Right atrium auricular region (tissue), 2 donors: Measurements from ENCODE around the gene LGALS7. TPM values are rescaled to one million over a fixed set of nuclear protein-coding genes. Genes with fewer than 3 reads are reported as not detected.
"Not testable (repeated sequence)": the region's sequence is repeated elsewhere in the genome, so short reads cannot be mapped to it uniquely, and the experiment has no call there.

Experiments
- DNase-seq: peaks from one replicate; pipeline ENCODE4 v3.0.0-alpha.2; 2019; ENCODE audit warnings: low spot score
- H3K27ac ChIP-seq, 2 donors: fragments of 200-600 bp; sonication (generic); 1 replicate in 1 of 2; 2 replicates in 1 of 2; pipeline ENCODE4 v1.5.1; 2016 to 2019
- H3K27me3 ChIP-seq, 2 donors: fragments of 200-600 bp; sonication (generic); one replicate each; pipeline versions ENCODE4 v1.5.1 to v1.6.0; 2017 to 2019
- H3K36me3 ChIP-seq: fragments of 200-600 bp; sonication (generic); one replicate; pipeline ENCODE4 v1.5.1; 2016
- H3K4me1 ChIP-seq, 2 donors: fragments of 200-600 bp; sonication (generic); one replicate each; pipeline versions ENCODE4 v1.5.1 to v1.6.0; 2017 to 2019
- H3K4me3 ChIP-seq, 2 donors: fragments of 200-600 bp; sonication (generic); 1 replicate in 1 of 2; 2 replicates in 1 of 2; pipeline ENCODE4 v1.5.1; 2017 to 2019; ENCODE audit warnings: mild to moderate bottlenecking in 1 of 2, moderate library complexity in 1 of 2
- H3K9me3 ChIP-seq, 2 donors: fragments of 200-600 bp; sonication (generic); one replicate each; pipeline ENCODE4 v1.5.1; 2019
- total RNA-seq, 2 donors: library from RNA; depleted of rRNA; stranded (reverse); fragments of >200 nt; gene quantifications; one replicate each; pipeline ENCODE4 v1.1.0, GENCODE V29; 2016
- TF ChIP-seq, protein P1 (sequence below), 2 donors: fragments of 200-600 bp; sonication (generic); IDR thresholded peaks; one replicate each; pipeline ENCODE4 v1.5.1; 2019; ENCODE audit warnings: antibody characterized with exemption in 2 of 2

Gene LGALS7
- total RNA-seq, 2 donors from 2014 or later: not detected

DNA sequence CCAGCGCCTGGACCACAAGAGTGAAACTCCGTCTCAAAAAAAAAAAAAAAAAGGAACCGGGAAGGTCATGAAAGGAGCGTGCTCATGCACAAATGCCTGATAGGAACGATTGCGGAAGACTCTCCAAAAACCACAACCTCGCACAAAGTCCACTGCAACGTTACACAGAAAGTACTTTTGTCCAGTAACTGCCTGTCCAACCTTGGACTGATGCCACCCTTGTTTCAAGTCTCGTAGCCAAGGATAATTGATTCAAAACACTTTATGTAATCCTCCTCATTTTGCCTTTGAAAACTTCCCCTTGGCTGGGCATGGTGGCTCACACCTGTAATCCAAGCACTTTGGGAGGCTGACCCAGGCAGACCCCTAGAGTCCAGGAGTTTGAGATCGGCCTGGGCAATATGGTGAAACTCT, 13.7 kb downstream of the LGALS7 start:
- H3K36me3 ChIP-seq: no peaks in the 10 kb centered on the region
- TF ChIP-seq, protein P1, sequence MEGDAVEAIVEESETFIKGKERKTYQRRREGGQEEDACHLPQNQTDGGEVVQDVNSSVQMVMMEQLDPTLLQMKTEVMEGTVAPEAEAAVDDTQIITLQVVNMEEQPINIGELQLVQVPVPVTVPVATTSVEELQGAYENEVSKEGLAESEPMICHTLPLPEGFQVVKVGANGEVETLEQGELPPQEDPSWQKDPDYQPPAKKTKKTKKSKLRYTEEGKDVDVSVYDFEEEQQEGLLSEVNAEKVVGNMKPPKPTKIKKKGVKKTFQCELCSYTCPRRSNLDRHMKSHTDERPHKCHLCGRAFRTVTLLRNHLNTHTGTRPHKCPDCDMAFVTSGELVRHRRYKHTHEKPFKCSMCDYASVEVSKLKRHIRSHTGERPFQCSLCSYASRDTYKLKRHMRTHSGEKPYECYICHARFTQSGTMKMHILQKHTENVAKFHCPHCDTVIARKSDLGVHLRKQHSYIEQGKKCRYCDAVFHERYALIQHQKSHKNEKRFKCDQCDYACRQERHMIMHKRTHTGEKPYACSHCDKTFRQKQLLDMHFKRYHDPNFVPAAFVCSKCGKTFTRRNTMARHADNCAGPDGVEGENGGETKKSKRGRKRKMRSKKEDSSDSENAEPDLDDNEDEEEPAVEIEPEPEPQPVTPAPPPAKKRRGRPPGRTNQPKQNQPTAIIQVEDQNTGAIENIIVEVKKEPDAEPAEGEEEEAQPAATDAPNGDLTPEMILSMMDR (IDR thresholded peaks at IDR 0.05): no peak
- no peaks in the 10 kb centered on the region for H3K4me1 ChIP-seq
- no peaks in the 10 kb centered on the region for H3K27me3 ChIP-seq
- H3K4me3 ChIP-seq: no peak overlapping the region
- no peak overlapping the region for H3K27ac ChIP-seq
- no peaks in the 10 kb centered on the region for H3K9me3 ChIP-seq
- DNase-seq: no peak

DNA sequence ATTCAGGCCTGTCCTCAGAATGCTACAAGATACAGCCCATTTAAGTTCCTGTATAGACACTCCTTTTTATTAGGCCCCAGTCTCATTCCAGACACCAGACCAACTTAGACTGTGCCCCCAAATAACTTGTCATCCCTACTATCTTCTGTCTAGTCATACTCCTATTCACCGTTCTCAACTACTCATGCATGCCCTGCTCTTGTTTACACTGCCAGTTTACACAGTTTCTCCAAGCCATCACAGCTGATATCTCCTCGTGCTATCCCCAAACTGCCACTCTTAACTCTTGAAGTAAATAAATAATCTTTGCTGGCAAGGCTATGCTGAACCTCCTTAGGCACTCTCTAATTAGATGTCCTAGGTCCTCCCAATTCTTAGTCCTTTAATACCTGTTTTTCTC, 19.1 kb downstream of the LGALS7 start:
- not testable (repeated sequence) for DNase-seq, H3K4me1 ChIP-seq, H3K27me3 ChIP-seq, H3K4me3 ChIP-seq, H3K36me3 ChIP-seq, H3K9me3 ChIP-seq, H3K27ac ChIP-seq

DNA sequence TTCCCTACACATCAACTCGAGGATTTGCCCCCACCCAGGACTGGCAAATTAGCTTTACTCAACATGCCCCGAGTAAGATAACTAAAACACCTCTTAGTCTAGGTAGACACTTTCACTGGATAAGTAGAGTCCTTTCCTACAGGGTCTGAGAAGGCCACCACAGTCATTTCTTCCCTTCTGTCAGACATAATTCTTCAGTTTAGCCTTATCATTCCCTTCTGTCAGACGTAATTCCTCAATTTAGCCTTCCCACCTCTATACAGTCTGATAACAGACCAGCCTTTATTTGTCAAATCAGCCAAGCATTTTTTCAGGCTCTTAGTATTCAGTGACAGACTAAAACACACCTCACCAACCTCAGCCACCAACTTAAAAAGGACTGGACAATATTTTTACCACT, 19.5 kb downstream of the LGALS7 start:
- not testable (repeated sequence) for H3K4me1 ChIP-seq, H3K27ac ChIP-seq, H3K36me3 ChIP-seq, DNase-seq, H3K4me3 ChIP-seq, H3K27me3 ChIP-seq, H3K9me3 ChIP-seq

DNA sequence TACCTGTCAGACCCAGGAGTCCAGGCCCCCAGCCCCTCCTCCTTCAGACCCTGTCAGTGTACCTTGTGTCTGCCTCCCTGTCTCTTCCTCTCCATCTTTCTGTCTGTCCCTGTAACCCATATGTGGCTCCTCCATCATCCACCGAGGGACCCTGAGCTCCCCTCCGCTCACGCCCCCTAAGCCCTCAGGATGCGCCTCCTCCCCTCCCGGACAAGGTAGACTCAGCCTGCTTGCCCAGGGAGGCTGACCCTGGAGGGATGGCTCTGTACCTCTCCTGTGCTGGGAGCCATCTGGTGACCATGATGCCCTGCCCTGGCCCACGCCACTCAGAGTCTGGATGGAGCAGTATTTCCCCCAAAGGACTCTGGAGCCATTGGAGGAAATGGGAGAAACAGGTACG, 28.0 kb downstream of the LGALS7 start:
- TF ChIP-seq, protein P1 (IDR thresholded peaks at IDR 0.05): no peak
- Histone ChIP-seq H3K36me3 (no peaks in the 10 kb centered on the region), H3K4me1 (no peaks in the 10 kb centered on the region), H3K27ac (no peak overlapping the region), H3K27me3 (no peaks in the 10 kb centered on the region), H3K9me3 (no peaks in the 10 kb centered on the region), H3K4me3 (no peak overlapping the region)
- DNase-seq: no peak

DNA sequence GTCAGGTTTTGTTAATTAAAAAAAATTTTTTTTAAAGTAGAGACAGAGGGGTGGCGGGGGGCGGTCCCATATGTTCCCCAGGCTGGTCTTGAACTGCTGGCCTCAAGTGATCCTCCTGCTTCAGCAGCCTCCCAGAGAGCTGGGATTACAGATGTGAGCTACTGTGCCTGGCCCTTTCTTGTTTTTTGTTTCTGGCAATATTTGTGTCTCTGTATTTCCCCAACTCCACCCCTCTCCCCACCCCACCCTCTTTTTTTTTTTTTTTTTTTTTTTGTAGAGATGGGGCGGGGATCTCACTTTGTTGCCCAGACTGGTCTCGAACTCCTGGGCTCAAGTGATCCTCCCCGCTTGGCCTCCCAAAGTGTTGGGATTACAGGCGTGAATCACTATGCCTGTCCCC, 28.4 kb downstream of the LGALS7 start:
- no peak overlapping the region for H3K27ac ChIP-seq
- no peak overlapping the region for H3K4me3 ChIP-seq
- DNase-seq: no peak
- no peaks in the 10 kb centered on the region for H3K9me3 ChIP-seq
- no peaks in the 10 kb centered on the region for H3K27me3 ChIP-seq
- H3K36me3 ChIP-seq: no peaks in the 10 kb centered on the region
- TF ChIP-seq, protein P1 (IDR thresholded peaks at IDR 0.05): no peak
- no peaks in the 10 kb centered on the region for H3K4me1 ChIP-seq

DNA sequence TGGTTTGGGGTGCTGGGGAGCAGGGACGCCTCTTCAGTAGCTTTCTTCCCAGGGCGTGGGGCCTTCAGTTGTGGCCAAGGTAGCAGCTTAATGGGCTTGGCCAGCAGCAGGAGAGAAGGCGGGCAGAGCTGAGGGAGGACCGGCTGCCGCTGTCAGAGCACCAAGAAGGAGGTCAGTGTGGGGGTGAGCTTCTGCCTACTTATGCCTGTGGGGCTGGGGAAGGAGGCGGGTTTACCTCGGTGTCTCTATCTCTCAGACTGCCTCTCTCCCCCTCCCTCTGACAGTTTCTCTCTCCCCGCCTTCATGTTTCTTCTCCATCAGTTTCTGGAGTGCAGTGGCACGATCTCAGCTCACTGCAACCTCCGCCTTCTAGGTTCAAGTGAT, 29.0 kb downstream of the LGALS7 start, which contains the start of gene CAPN12:
TSS of gene CAPN12 (minus strand) at position 177 of the 384 bp plus-strand sequence. CDS start 309 bp downstream, outside the sequence.
- TF ChIP-seq, protein P1 (IDR thresholded peaks at IDR 0.05): no peak
- H3K27ac ChIP-seq: no peak within 1 kb of the TSS
- H3K4me3 ChIP-seq: no peak within 1 kb of the TSS
- no peak for DNase-seq
- no peaks in the 10 kb centered on the region for H3K4me1 ChIP-seq
- H3K9me3 ChIP-seq: no peaks in the 10 kb centered on the region
- no peaks in the 10 kb centered on the region for H3K36me3 ChIP-seq
- H3K27me3 ChIP-seq: no peaks in the 10 kb centered on the region

DNA sequence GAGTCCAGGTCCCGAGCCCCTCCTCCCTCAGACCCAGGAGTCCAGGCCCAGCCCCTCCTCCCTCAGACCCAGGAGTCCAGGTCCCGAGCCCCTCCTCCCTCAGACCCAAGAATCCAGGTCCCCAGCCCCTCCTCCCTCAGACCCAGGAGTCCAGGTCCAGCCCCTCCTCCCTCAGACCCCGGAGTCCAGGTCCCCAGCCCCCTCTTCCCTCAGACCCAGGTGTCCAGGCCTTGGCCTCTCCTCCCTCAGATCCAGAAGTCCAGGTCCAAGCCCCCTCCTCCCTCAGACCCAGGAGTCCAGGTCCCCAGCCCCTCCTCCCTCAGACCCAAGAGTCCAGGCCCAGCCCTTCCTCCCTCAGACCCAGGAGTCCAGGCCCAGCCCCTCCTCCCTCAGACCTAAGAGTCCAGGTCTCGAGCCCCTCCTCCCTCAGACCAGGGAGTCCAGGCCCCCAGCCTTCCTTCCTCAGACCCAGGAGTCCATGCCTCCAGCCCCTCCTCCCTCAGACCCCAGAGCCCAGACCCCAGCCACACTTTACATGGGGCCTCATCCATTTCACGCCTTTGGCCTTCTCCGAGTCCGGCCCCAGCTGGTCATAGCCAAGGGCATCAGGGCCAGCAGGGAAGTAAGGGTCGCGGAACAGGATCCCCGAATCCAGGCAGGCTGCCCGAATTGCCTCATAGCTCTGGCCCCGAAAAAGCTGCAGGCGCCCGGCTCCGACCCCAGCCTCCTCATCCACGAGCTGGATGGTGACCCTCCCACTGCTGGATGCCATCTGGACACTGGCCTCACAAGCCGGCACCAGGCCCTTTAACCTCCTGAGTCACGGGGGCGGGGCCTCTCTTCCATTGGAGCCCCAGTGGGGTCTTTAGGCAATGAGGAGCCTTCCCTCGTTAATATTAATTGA, 29.7 kb downstream of the LGALS7 start:
- Histone ChIP-seq H3K4me3 (no peak overlapping the region), H3K27ac (no peak overlapping the region), H3K9me3 (no peaks in the 10 kb centered on the region), H3K36me3 (no peaks in the 10 kb centered on the region), H3K4me1 (no peaks in the 10 kb centered on the region), H3K27me3 (no peaks in the 10 kb centered on the region)
- TF ChIP-seq, protein P1 (IDR thresholded peaks at IDR 0.05): no peak
- DNase-seq: no peak
